Measurements from ENCODE around the gene UCKL1.

Gene UCKL1

GRCh38 chr20:63890616-63891015, 65.6 kb downstream of the UCKL1 start:
- no peak for DNase-seq (ENCODE audit: low read depth, low spot score)

DNA sequence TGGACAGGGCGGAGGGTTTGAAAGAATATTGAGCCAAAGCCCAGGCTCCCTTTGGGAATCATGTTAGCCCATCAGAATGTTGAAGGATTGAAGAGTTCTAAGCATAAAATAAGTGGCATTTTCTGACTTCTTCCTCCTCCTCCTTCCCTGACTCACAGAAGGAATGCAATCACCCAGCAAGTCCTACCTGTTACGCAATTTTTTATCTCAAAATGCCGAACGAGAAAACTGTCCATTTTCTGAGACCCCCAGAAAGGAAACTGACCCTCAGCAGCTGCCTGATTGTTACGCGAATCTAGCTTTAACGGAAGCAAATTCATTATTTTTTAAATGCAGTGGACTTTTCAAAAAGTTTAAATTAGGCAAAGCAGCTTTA, 66.0 kb downstream of the UCKL1 start:
- DNase-seq (ENCODE audit: low read depth, low spot score): no peak
